GM19025 (cell line): ENCODE measurements around the gene CHD2.
"Not testable (repeated sequence)": the region's sequence is repeated elsewhere in the genome, so short reads cannot be mapped to it uniquely, and the experiment has no call there.

ENCODE experiments used
- ATAC-seq: cut with Tn5 transposase; IDR thresholded peaks from one replicate; pipeline ENCODE4 v1.9.1; 2021; ENCODE audit warnings: mild to moderate bottlenecking, low read depth, moderate library complexity; ENCODE audit not compliant: unreplicated experiment

Gene CHD2

DNA sequence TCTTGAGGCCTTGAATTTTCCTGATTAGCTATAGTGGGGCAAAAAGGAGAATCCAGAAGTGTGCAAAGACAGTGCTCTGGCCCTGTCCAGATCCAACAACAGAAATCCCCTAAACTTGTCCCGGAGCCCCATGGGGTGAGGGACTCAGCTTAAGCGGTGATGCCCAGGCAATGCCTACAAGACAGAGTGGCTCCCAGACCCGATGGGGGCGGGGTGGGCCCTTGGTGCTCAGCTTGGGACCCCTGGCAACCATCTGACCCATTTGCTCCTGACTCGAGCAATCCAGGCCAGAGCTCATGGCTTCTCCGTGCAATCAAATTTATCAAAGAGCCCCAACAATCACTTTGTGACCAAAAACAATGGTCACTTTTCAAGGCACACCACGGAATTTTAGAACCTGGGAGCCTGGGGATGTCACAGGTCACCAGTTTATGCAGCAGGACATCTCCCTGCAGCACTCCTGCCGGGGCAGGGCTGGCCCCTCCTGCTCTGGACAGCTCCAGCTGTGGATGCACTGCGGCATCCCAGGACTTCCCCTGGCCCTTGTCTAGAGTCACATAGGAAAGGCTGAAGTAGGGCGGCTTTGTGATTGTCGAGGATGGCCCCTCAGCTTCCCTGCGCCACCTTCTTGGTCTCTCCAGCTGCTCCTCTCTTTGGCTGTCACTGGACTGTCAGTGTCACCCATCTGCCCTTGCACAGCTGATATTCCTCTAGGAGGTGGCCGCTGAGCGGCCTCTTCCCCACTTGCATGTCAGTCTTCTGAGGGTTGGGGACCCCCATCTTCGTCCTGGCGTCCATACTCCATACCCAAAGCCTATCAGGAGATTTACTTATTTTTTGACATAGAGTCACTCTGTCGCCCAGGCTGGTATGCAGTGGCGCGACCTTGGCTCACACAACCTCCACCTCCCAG, 160.5 kb downstream of the CHD2 start:
- ATAC-seq = no peak

DNA sequence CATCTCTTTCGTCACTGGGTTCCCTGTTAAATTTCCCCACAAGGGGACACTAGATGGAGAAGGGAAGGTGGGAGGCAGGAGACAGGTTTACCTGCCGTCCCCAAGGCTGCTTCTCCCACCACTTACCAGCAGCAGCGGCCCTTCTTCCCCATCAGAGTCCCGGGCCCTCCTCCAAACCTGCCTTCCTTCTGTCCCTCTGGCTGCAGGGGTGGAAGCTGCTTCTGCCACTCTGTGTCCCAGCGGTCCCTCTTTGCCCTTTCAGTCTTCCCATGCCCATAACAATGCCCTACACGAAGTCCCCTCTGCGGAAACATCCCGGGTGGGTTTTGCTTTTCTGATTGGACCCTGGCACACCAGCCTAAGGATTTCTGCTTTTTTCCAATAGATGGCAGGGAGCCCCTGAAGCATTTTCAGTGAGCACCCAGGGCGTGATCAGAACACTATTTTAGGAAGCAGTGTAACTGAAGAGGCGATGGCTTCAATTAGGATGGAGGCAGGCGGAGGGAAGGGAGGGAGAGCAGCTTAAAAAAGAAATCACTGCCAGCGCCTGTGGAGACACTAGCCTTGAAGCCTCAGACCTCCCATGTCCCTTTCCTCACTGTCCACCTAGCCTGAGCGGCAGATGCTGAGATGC, 162.6 kb downstream of the CHD2 start:
- not testable (repeated sequence) for ATAC-seq

DNA sequence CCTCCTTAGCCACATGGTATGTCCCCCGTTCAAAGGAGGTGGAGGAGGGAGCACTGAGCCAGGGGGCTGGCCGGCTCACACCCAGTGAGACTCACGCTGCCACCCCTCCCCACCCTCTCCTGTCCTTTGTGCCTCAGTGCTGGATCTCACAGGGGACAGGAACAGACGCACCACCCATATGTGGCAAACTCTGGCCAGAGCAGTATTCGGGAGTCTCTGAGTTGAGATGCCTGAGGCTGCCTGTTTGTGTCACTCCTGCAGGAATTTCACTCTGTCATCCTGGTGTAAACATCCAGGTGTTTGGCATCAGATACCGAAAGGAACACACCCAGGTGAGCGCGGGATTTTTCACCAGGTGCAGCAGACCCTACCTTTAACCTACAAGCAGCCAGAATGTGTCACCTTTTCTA, 163.1 kb downstream of the CHD2 start:
- ATAC-seq = no peak

DNA sequence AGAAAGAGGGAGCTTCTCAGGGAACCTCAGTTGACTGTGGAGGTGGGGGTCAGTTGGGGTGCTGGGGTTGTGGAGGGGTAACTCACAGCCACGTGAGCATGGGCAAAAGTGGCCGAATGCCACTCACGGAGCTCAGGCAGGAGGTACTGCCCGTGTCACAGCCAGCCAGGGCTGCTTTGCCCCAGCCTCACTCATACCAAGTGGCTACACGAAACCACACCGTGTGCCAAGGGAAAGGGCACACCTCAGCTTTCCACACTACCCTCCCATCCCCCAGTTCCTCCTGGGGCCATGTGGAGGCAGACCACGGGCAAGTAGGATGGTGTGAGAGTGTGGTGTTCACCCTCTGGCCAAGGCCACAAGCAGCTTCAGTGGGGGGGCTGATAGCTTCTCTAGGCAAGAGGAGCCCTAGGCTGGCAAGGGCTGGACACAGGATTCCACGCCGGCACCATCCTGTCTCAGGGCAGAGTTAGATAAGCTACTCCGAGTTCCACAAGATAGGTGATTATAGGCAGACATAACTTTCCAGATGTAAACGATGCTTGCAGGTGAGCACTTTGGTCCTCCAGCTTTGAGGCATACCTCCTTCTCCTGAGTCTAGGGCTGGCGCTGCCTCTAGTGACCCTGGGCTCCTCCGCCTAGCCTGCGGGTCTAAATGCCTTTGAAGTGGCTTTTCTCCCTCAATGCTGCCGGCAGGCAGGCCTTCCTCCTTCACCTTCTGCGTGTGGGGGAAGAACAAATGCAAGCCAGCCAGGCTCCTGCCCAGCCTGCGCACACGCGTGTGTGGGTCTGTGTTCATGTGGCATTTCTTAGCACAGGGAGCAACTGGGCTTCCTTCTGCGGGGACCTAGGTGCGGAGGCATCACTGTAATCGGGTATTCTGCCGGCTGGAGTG, 163.9 kb downstream of the CHD2 start:
- no peak for ATAC-seq

DNA sequence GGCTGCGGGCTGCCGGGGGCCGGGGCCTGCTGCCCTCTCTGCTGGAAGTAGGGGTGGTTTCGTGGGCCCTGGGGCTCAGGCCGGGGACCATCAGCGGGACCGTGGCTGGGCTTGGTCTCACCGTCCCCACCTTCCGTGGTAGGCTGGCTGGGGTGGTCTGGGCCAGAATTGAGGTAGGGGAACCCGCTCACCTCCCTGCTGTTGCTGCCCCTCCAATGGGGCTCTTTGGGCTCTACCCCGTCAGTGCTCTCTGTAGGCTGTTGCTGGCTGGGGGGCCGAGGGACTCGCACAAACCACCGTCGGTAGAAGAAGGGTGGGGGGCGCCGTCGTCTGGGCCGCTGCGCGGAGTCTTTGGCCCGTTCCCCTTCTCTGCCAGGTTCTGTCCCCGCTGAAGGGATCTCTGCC, 165.5 kb downstream of the CHD2 start:
- ATAC-seq = no peak

DNA sequence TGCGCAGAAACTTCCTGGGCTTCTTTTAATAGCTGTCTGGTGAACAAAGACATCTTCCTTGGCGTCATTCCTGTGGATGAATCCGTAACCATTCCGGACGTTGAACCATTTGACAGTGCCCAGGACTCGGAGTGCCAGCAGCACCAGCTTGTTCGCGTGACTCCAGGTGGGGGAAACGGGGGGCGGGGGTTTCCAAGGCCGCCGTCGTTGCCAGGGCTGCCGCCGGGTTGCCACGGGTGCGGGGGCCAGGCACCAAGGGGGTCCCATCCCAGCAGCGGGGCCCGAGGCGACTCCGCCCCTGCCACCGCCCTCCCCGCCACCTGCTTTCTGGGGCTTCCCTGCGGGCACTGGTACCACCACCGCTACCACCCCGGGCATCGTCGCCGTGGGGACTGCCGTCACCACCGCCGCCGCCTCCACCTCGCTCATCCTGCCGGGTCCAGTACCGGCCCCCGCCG, 166.1 kb downstream of the CHD2 start:
- ATAC-seq = no peak

DNA sequence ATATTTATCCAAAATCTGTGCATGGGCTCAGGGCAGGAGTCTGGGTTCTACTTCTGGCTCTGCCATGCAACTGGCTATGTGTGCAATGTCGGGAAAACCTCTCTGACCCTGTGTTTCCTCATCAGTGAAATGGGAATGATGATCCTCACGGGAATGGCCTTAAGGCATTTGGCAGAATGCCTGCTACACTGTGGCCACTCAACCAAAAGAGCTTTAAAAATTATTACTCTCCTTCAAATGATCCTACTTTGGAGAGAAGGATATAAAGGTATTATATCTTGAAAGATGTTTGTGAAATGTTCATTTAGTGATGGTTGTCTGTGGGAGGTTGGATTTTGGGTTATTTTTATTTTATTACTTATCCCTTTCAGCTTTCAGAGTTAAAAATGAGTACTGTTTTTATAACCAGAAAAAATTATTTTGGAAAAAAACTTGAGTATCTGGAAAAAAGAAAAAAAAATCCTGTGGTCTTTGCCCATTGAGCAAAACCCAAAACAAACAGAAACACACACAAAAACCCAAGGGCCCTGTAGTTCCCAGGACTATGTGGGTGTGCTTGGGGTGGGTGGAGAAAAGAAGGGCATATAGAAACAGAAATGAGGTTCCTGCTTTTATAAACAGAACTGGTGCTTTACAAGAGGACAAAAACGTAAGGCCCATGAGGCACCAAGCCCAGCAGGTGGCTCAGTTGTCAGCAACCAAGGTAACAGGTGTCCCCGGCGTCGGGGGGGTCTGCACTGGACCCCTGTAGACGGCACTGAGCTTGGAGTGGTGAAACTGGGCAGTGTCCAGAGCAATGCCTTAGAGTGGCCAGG, 166.9 kb downstream of the CHD2 start:
- ATAC-seq = no peak

DNA sequence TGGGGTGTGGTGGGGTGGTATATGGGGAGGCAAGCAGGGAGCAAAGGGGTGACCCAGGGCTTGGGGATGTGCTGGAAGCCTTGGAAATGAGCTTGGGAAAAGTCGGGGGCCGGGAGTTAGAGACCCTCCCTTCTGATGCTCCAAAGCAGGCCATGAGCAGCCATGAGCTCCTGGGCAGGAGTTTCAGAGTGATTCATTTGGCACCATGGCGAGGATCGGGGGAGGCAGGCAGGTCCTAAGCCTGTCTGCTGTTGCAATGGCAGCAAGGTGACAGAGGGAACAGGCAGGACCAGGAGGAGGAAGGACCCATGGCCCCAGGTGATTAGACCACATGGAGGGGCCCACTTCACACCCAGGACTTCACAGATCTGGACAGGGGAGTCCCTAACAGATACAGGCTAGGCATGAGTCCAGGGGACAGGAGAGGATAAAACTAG, 167.5 kb downstream of the CHD2 start:
- ATAC-seq = no peak

DNA sequence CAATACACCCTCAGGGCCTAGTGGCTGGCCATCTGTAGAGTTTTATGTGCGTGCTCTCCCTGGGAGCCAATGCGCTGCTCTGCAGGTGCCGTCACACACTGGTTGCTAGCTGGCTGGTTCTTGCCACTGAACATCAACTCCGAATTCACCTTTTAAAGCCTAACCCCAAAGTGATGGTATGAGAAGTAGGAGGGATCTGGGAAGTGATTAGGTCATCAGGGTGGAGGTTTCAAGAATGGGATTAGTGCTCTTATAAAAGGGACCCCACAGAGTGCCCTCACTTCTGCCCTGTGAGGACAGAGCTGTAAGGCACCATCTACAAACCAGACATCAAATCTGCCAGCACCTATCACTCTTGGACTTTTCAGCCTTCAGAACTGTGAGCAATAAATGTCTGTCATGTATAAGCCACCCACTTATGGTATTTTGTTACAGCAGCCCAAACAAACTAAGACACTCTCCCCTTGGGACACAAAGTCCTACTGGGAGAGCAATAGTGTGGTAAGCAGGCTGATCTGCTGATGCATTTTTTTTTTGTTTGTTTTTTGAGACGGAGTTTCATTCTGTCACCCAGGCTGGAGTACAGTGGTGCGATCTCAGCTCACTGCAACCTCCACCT, 168.6 kb downstream of the CHD2 start:
- ATAC-seq = no peak

DNA sequence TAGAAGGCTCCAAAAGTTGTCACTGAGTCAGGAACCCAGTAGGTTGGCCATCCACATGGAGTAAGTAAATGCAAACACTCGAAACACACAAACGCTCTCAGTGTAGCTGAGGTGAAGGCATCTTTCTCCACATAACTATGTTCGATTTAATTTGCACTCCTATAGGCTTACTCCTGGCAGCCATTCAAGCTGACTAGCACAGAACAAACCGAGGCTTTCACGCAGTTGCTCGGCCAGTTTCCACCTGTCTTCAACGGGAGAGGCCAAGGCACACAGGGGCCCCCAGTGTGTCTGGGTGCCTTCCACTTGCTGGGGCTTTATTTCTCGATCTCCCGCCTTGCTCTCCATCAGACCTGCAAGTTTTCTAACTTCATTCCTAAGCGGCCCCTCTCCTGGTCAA, 170.0 kb downstream of the CHD2 start:
- ATAC-seq = no peak

DNA sequence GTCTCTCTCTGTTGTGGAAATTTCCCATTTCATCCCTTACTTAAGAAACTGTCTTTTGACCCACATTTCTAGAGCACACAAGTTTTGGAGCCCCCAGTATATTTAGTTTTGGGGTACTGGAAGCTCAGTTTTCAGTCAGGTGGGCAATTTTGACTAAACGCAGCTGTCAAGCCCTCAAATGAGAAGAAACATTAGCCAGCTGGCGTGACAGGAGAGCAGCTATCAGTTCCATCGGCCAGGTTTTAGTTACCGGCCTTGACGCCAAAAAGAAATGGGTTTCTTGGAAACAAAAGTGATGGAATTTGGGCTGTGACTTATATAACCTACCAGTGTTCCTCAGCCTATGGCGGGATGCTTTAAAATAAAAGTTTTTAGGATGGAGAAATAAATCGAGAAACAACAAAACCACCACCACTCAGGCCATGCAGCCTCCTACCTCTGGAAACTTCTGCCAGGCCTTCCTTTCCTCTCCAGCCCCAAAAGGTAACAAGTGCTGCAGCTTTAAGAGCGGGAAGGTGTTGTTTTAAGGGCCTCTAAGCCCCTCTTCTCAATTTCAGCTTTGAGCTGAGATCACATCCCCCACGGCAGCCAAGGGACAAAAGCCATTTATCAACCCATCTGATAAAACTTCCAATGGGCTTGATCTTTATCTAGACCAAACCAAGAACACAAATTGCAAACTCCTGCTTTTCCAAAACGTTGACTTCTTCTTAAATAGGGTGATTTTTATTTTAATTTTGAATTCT, 170.6 kb downstream of the CHD2 start:
- ATAC-seq = no peak

DNA sequence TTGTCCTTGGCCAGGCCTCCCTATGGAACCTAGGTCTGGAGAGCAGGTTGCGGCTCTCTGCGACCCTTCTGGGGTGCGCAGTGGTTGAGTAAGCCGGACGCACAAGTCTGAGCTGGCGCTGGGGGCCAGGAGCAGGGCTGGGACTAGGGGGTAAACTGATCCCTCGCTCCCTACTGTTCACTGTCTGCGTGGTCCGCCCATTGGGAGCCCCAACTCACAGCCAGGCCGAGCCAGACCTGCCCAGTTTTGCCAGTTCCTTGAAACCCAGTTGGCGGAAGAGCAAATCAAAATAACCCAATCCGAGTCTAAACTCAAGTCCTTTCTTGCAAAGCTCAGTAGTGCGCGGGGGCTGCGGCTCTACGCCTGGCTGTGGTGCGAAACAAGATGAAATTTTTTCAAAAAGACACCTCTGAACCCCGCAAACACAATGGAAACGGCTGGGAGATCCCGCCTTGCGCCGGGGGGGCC, 171.4 kb downstream of the CHD2 start:
- no peak for ATAC-seq

DNA sequence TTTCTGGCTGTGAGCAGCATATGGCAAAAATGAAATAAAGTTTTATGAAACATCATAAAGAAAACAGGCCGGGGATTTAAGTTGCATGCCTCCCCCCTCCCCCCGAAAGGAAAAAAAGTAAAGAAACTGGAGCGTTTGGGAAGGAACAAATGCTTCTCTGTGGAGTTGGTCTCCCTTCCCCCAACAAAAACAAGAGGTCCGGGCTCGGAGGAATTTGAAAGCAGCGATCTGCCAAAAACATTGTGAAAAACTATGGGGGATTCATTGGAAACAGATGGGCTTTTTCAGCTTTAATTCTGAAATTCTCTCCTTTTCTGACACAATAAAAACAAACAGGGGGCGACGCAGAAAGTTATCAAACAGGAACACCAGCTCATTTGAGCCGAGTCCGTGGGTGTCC, 171.9 kb downstream of the CHD2 start:
- ATAC-seq = no peak

DNA sequence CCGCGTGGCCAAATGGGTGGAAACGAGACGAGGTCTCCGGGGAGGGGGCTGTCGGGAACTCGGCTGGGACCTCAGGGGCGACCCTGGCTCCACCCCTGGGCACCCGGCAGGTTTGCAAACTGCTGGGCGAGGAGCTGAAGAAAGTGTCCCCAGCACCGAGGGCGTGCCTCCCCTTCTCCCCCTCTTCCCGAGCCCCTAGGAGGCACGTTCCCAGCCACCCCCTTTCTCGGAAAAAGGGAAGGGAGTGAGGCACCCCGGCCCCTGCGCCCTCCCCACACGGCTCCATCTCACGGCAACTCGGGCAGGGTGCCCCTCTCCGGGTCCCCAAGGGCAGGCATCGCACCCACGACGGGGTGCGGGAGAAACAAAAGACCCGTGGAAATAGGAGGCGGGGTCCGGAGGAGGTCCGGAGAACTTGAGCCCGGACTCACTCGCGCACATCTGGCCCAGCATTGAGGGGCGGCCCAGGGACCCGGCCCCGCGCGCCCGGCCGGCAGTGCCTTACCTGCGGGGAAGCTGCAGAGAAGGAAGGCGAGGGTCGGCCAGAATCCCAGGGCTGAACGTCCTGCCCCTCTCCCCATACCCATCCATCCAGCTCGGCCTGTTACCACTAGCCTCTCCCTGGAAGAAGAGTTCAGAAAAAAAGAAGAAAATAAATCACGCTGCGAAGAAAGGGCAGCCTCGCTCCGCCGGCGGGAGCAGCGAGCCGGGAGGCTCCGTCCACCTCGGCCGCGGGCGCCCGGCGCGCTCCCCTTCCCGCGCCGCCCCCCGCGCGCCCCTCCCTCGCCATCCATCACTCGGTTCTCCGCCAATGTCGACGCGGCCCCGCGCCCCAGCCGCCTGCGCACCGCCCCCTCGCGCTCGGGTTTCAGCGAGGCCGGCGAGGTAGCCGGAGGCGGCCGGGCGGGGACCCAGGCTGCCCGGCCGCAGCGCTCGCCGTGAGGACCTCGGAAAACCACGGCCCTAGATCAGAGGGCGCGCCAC, 172.6 kb downstream of the CHD2 start:
- ATAC-seq = no peak

DNA sequence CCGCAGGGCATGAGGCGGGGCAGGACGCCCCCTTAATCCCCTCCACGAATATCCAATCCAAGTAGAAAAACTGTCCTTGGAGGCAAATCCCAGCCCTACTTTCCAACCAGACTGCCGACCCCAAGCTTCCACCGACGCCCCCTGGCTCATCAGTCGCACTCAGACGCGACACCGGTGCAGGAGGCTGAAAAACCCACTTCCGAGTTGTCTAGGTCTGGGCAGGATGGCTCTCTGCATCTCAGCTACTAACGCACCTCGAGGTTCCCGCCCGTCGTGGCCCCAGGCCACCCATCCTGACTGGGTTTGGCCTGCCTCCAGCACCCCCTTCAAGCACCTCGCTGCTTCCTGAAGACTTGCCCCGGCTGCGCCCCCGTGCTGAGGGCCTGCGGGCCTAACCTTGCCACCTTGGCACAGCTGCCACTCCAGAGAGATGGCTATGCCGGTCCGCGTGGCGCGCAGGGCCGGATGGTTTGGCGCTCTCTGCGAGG, 173.4 kb downstream of the CHD2 start:
- no peak for ATAC-seq

DNA sequence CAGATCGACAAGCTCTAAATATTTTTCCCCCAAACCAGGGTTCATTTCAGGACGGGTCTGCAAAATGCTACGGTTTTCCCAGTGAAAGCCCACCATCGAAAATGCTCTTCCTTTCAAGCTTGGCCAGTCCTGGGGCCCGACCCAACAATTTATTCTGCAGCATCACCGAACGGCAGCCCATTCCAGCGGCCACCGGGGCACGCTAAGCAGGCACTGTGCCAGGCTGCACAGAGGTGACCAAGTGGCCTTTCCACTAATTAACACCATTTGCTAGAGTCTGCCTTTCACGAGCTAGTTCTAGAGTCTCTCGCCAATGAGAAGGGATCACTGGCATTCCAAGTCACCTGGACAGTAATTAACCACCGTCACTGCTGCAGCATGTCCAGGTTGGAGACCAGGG, 174.5 kb downstream of the CHD2 start:
- ATAC-seq = no peak

DNA sequence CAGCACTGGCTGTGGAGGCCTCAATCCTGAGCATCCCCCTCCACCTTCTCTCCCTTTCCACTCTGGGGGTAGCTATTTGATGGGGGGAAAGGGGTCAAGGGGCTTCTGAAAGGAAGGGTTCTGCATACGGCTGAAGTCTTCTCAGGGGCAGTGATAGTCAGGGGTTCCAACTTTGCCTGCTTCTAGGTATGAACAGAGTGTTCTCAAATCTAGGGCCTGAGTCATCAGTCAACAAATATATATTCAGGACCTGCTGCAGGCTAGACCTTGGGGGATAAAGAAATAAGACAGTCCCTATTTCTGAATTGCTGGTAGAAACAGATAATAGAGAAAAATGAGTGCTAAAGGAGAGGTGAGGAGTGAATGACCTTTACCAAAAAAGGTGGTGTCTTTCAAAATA, 176.1 kb downstream of the CHD2 start:
- ATAC-seq = no peak
